HG03139 (cell line): ENCODE measurements around the gene RNF130.

Experiments
- ATAC-seq: cut with Tn5 transposase; IDR thresholded peaks from one replicate; pipeline ENCODE4 v1.9.1; 2021; ENCODE audit not compliant: unreplicated experiment

RNF130 gene

GRCh38 chr5:180071531-180072255, at the start of gene RNF130:
Gene RNF130, minus strand, starts transcription at chr5:180071759. Its CDS starts 57 bp downstream, at chr5:180071702.
- no peak for ATAC-seq

- ATAC-seq = no peak
Observed at GRCh38 chr5:180120237-180121101, 48.9 kb upstream of the RNF130 start.

DNA sequence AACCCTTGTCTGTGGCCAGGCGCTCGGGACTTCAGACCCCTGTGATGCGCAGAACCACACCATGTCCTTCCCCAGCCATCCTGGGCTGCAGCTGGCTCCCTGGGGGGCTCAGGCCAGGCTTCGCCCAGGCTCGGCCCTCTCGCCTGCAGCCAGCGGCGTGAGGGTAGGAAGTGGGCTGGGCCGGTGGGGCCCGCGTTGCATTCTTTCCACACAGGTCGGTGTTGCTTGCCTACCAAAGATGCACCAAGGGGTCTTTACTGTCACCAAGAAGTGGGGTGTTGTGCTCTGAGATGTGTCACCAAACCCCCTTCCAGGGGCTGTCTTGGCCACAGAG, 48.3 kb upstream of the RNF130 start:
- no peak for ATAC-seq

DNA sequence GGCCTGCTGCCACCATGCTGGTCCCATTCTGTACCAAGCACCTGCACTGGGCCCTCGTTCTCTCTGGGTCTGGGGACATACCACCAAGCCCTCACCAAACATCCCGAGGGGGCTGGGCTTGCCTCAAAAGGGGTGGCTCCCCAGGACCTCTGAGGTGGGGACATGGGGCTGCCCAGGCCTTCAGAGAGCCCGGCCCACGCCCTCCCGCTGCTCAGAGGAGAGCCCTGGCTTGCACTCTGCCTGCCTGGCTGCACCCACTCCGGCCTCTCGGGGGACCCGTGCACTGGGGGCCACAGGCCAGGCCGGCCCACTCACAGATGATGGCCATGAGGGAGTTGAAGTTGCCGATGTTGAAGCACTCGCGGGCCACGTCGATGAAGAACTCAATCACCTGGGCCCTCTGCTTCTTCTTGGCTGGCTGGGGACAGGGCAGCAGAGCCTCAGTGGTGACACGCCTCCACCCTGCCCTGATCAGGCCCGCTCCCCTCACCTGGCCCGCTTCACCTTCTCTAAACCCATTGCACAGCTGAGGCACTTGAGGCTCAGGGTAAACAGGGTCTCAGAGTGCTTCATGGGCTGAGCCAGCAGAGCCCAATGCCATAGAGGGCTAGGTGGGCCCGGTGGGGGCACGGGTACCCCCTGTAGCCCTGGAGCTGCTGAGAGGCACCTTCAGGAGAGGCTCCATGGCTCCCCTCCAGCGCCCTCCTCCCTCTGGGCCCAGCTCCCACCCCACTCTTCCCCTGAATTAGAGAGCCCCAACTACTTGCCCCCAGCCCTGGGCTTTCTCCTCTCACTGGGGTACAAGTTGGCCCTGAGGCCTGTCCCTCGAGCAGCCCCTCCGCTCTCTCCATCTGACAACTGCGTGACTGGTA, 47.7 kb upstream of the RNF130 start:
- ATAC-seq = no peak

- ATAC-seq = no peak
Observed at GRCh38 chr5:180118391-180118791, 46.8 kb upstream of the RNF130 start.

DNA sequence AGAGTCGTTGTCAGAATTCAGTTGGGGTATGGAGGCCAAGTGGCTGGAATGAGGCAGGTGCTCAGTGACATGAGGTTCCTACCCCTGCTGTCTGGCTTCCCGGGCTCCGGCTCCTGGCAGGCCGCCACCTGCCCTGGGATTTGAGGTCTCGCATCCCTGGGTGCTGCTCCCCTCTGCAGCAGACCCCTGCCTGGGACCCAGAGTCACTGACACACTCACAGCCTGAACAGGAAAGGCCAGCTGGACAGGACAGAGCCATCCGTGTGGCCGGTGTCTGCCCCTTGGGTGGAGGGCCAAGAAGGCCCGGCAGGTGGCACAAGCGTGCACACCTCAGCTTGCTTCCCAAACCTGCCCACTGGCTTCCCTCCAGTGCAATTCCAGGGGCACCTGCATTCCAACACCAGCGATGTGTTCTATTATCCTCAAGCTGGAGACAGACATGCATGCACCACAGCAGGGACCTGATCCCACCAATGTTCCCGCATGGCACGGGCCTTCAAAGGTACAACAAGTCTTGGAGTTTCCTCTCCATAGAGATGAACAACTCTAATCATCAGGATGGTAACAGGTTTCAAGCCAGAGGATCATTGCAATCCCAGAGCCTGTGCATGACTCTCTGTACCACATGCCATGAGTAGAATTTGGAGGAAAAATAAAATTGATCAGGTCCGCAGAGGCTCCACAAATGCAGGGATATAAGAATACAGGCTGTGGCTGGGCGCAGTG, 45.6 kb upstream of the RNF130 start:
- no peak for ATAC-seq

GRCh38 chr5:180116077-180116999, 44.8 kb upstream of the RNF130 start:
- ATAC-seq = no peak

GRCh38 chr5:180115326-180116076, 43.9 kb upstream of the RNF130 start:
- ATAC-seq = no peak

DNA sequence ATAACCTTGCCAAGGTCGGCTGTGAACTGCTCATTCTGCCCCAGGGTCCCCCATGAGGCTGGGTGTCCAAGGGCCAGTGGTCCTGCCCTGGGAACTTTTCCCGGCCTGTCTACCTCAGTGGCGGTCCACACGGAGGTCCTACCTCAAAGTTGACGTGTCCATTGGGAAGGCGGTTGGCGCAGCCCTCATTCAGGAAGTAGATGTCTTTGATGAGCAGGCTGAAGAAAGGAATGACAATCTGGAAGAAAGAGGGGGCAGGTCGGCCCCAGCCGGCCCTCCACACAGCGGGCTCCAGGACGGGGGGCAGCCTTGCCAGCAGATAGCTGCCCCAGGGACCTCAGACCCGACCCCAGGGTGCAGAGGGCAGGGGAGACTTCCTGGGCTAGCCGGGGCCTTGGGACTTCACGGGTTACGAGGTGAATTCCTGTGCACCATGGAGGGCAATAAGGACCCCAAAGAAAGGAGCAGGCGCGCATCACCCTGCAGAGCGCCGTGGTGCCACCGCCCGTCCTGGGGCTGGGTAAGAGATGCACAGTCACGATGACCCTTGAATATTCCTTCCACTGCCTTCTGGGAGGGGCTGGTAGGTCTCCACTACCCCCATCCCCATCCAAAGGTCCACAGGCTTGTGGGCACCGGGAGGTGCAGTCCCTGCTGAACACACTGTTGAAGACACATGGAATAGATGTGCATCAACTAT, 42.9 kb upstream of the RNF130 start:
- ATAC-seq = no peak

DNA sequence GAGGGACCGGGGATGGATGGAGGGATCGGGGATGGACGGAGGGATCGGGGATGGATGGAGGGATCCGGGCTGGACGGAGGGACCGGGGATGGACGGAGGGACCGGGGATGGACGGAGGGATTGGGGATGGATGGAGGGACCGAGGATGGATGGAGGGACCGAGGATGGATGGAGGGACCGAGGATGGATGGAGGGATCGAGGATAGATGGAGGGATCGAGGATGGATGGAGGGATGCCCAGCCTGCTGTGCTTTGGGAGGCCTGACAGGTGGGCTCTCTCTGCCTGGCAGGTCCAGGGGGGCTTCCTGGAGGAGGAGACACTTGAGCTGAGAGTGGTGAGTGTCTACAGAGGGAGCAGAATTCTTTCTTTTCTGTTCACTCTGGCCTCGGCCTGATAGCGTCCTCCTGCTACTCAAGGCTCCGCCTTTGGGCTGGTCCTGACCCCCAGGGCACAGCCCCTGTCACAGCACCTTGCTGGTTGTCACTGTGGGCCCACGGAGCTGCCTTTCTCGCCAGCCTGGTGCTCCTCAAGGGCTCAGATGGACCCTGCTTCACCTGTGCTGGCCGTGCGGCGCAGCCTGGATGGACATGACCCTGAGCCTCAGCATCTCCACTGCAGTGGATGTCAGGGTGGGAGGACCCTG, 42.2 kb upstream of the RNF130 start:
- ATAC-seq = no peak

DNA sequence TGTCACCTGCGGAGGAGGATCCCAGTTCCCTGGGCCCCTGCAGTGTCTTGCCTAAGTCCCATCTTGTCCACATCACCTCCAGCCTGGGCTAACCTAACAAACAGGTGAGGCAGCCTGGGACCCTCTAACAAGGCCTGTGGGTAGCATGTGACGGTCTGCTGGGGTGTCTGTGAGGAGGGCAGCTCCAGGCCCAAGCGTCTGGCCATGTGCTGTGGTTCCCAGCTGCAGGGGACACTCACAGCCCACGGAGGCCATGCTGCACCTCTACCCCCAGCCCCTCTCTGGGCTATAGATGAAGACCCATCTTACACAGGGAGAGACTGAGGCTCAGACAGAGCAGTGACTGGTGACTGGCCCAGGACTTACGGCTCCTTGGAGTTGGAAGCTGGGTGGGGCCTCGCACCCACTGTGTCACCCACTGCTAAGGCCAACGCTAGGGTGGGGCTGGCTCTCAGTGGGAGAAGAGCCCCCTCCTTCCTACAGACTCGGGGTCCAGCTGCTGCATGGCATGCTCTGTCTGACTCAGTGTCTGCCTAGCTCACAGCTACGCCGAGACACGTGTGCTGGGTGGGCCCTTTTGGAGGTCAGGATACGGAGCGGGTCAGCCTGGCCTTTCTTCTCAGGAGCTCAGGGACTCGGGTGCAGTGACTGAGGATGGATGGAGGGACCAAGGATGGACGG, 40.8 kb upstream of the RNF130 start:
- ATAC-seq = no peak

- ATAC-seq = no peak
Observed at GRCh38 chr5:180111273-180112002, 39.9 kb upstream of the RNF130 start.

DNA sequence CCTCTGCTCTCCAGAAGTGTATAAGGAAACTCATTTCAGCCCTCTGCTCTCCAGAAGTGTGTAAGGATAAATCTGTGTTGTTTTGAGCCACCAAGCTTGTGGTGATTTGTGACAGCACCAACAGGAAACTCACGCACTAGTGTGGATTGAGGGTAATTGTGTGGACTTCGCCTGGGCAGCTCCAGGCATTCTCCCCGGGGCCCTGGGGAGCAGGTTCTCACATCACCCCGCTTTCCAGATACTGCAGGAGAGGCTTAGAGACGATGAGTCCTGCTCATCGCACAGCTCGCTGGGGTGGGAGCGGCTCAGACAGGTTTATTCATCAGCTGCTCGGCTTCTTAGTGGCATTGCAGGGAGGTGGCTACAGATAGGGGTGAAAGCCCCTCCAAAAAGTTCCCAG, 38.4 kb upstream of the RNF130 start:
- no peak for ATAC-seq

DNA sequence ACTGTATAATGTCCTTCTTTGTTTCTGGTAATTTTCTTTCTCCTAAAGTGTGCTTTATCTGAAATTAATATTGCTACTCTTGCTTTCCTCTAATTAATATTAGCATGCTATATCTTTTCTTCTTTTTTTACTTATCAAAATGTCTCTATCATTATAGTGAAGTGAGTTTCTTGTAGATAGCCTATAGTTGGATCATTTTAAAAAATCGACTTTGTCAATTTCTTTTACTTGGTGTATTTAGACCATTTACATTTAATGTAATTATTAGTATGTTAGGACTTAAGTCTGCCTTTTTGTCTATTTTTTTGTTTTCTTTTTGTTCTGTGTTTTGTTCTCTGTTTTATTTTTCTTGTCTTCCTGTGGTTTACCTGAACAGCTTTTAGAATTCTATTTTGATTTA, 35.4 kb upstream of the RNF130 start:
- no peak for ATAC-seq

- no peak for ATAC-seq
Observed at GRCh38 chr5:180105827-180106312, 34.3 kb upstream of the RNF130 start.

GRCh38 chr5:180104168-180104530, 32.6 kb upstream of the RNF130 start:
- no peak for ATAC-seq
